Mesothelial cell of epicardium (in vitro differentiated cells): ENCODE measurements around the gene CLIP4. TPM values are rescaled to one million over a fixed set of nuclear protein-coding genes. Genes with fewer than 3 reads are reported as not detected.

Experiments
- DNase-seq, 2 experiments: peaks; one replicate each; pipeline ENCODE4 v3.0.0; 2021; ENCODE audit warnings: low spot score in 2 of 2; ENCODE audit not compliant: unreplicated experiment in 2 of 2
- H3K27ac Mint-ChIP-seq: 2 replicates; pipeline ENCODE4 v1.8.0; 2021; ENCODE audit warnings: mixed read lengths
- H3K27me3 Mint-ChIP-seq: 2 replicates; pipeline ENCODE4 v1.8.0; 2021; ENCODE audit warnings: low read depth, mixed read lengths
- H3K36me3 Mint-ChIP-seq: 2 replicates; pipeline ENCODE4 v1.8.0; 2021; ENCODE audit warnings: mixed read lengths
- H3K4me1 Mint-ChIP-seq: 2 replicates; pipeline ENCODE4 v1.8.0; 2021; ENCODE audit warnings: mixed read lengths
- H3K4me3 Mint-ChIP-seq: 2 replicates; pipeline ENCODE4 v1.8.0; 2021; ENCODE audit warnings: mild to moderate bottlenecking, moderate library complexity, mixed read lengths
- H3K9me3 Mint-ChIP-seq: 2 replicates; pipeline ENCODE4 v1.8.0; 2021; ENCODE audit warnings: mixed read lengths
- CTCF ChIP-seq: fragments of 200-600 bp; sonication (generic); IDR thresholded peaks from one replicate; pipeline ENCODE4 v1.5.0; 2021; ENCODE audit warnings: antibody characterized with exemption; ENCODE audit not compliant: unreplicated experiment
- total RNA-seq: library from RNA; stranded (reverse); gene quantifications from 3 replicates; pipeline ENCODE4 v1.2.1, GENCODE V29; 2021

Gene CLIP4
- total RNA-seq, 1 donor from 2014 or later: 31.7 TPM

GRCh38 chr2:29071032-29071975 is 43.9 kb upstream of the CLIP4 start:
- Mint-ChIP-seq H3K36me3 (no peaks in the 10 kb centered on the region), H3K4me1 (peaks cover 30% of the 10 kb centered on the region), H3K9me3 (no peaks in the 10 kb centered on the region), H3K27me3 (no peaks in the 10 kb centered on the region), H3K27ac (peak overlapping the region; percentile 89), H3K4me3 (no peak overlapping the region)
- peak in 1 of 2 experiments; percentile 35 for DNase-seq
- no peak for TF ChIP-seq CTCF

GRCh38 chr2:29072251-29072650 is 43.0 kb upstream of the CLIP4 start:
- no peaks in the 10 kb centered on the region for H3K36me3 Mint-ChIP-seq
- H3K27ac Mint-ChIP-seq: no peak overlapping the region
- no peak for TF ChIP-seq CTCF
- peaks cover 27% of the 10 kb centered on the region for H3K4me1 Mint-ChIP-seq
- H3K27me3 Mint-ChIP-seq: no peaks in the 10 kb centered on the region
- no peak overlapping the region for H3K4me3 Mint-ChIP-seq
- DNase-seq: no peak
- no peaks in the 10 kb centered on the region for H3K9me3 Mint-ChIP-seq

DNA sequence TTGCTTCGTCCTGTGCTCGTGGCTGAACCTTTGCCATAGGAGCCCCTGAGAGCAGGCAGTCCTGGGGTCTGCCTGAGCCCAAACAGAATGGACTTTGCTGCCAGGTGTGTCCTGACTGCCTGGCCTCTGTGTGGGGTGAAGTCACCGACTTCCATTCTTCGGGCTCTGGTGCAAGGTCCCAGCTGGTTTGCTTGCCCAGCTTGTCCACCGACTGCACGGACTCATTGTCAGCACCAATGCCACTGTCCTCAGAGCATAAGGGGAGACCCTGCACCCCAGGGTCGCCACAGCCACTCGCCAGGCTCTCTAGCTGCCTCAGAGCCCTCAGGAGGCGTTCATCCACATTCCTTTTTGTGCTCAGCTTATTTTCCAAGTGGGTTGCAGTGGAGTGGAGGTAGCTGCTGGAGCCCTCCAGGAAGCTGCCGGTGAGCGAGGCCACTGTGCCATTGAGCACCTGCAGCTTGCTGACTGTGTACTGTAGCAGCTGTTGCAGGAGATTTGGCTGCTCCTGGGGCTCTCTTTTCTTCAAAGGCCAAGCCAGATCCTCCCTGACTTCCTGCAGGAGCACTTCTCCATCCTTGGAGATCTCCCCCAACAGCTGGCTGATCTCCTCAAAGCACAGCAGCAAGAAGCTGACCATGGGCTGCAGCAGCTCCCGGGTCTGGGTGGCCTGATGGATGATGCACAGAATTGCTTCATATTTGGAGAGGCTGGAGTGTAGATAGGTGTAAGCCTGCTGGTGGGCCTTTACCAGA is 42.1 kb upstream of the CLIP4 start:
- peaks cover 22% of the 10 kb centered on the region for H3K4me1 Mint-ChIP-seq
- no peak overlapping the region for H3K27ac Mint-ChIP-seq
- H3K27me3 Mint-ChIP-seq: no peaks in the 10 kb centered on the region
- no peak for DNase-seq
- TF ChIP-seq CTCF: no peak
- peaks cover 7% of the 10 kb centered on the region for H3K9me3 Mint-ChIP-seq
- no peaks in the 10 kb centered on the region for H3K36me3 Mint-ChIP-seq
- no peak overlapping the region for H3K4me3 Mint-ChIP-seq

DNA sequence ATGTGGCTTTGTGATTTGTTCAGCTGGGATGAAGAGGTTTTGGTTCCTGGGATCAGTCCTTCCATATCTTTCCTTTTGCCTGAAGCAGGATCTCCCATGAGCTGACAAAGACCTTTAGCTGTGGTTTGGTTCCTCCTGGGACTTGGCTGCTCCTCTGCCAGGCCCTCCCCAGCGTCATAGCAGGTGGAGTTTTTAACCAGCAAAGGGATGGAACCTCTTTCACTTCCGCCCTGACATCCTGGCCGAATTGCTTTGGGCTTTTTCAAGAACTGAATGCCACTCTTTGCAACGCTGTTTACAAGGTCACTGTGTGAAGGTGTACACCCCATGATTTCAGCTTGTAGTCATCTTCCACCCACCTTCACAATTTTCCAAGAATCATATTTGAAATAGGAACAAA is 41.3 kb upstream of the CLIP4 start:
- no peak for DNase-seq
- no peak overlapping the region for H3K27ac Mint-ChIP-seq

DNA sequence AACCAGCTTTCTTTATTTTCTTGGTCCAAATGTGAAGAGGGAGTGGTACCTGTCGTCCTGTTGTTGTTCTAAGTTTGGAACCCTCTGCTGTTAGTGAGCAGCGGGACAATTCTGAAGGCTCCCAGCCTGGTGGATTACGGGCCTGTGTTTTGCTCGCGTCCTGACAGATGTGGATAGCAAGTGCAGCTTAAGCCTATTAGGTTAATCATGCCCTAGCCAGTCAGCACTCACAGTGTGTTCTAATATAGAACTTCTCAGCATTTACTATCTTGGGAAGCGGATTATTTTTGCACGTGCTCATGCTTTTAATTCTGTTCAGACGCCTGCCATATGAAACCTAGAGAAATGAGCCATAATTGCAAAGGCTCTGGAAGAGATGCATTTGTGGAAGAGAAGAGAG is 40.8 kb upstream of the CLIP4 start, which contains the start of gene PCARE:
TSS of gene PCARE (minus strand) at position 113 of the 400 bp plus-strand sequence. CDS start 262 bp downstream, outside the sequence.
- no peak within 1 kb of the TSS for H3K4me3 Mint-ChIP-seq
- TF ChIP-seq CTCF: no peak
- no peaks in the 10 kb centered on the region for H3K36me3 Mint-ChIP-seq
- peaks cover 10% of the 10 kb centered on the region for H3K4me1 Mint-ChIP-seq
- no peak within 1 kb of the TSS for H3K27ac Mint-ChIP-seq
- H3K9me3 Mint-ChIP-seq: peaks cover 13% of the 10 kb centered on the region
- H3K27me3 Mint-ChIP-seq: no peaks in the 10 kb centered on the region
- DNase-seq: no peak

More for the DNA sequence above, 41.3 kb upstream of the CLIP4 start:
- Mint-ChIP-seq H3K4me1 (peaks cover 15% of the 10 kb centered on the region), H3K27me3 (no peaks in the 10 kb centered on the region), H3K9me3 (peaks cover 9% of the 10 kb centered on the region), H3K36me3 (no peaks in the 10 kb centered on the region), H3K4me3 (no peak overlapping the region)
- no peak for TF ChIP-seq CTCF
